ENCODE results near the gene SS18L1. TPM values are rescaled to one million over a fixed set of nuclear protein-coding genes. Genes with fewer than 3 reads are reported as not detected.

Gene SS18L1
- total and polyA plus RNA-seq, 2 donors (not counting 1 experiment from before 2014, with no cell fraction given): 4.7 to 7.4 TPM

GRCh38 chr20:62118113-62119043 is 25.2 kb upstream of the SS18L1 start:
- no peak overlapping the region for H2AFZ ChIP-seq (ENCODE audit: low read length)
- peaks cover 5% of the 10 kb centered on the region for H3K79me2 ChIP-seq (ENCODE audit: control insufficient read depth, insufficient read depth, low read length)
- peak; percentile 47 for TF ChIP-seq EZH2 (IDR thresholded peaks at IDR 0.05; ENCODE audit: low read length, missing control alignments)
- no peak for TF ChIP-seq CTCF (conservative IDR thresholded peaks at IDR 0.05 in 1 of 2, IDR thresholded peaks at IDR 0.05 in 1 of 2; ENCODE audit: low read depth in 1 of 2, low read length in 2 of 2)
- no peak overlapping the region for H3K4me2 ChIP-seq (ENCODE audit: extremely low read depth, insufficient read depth, low read length)
- H3K27ac ChIP-seq (ENCODE audit: insufficient read depth, low read length): no peak overlapping the region
- no peaks in the 10 kb centered on the region for H3K9me3 ChIP-seq (ENCODE audit: control insufficient read depth, insufficient read depth, low read depth, low read length)
- H3K4me1 ChIP-seq (ENCODE audit: control insufficient read depth, extremely low read depth, insufficient read depth, low read length): no peaks in the 10 kb centered on the region
- peaks cover 19% of the 10 kb centered on the region for H3K27me3 ChIP-seq (ENCODE audit: control insufficient read depth, insufficient read depth, low read length)
- no peaks in the 10 kb centered on the region for H3K36me3 ChIP-seq (ENCODE audit: control insufficient read depth, insufficient read depth, low read length)
- no peaks in the 10 kb centered on the region for H4K20me1 ChIP-seq (ENCODE audit: control insufficient read depth, extremely low read depth, insufficient read depth, low read length)
- H3K4me3 ChIP-seq (replicated peaks in 1 of 4; ENCODE audit: control extremely low read depth in 1 of 4, insufficient read depth in 1 of 4, low read depth in 3 of 4, low read length in 4 of 4): no peak overlapping the region
- DNase-seq (ENCODE audit: low read depth in 2 of 2): no peak
- H3K9ac ChIP-seq (ENCODE audit: insufficient read depth, low read length): no peak overlapping the region

- H3K4me3 ChIP-seq (replicated peaks in 1 of 4; ENCODE audit: control extremely low read depth in 1 of 4, insufficient read depth in 1 of 4, low read depth in 3 of 4, low read length in 4 of 4): no peak overlapping the region
- no peaks in the 10 kb centered on the region for H4K20me1 ChIP-seq (ENCODE audit: control insufficient read depth, extremely low read depth, insufficient read depth, low read length)
- no peak for DNase-seq (ENCODE audit: low read depth in 2 of 2)
- peaks cover 19% of the 10 kb centered on the region for H3K27me3 ChIP-seq (ENCODE audit: control insufficient read depth, insufficient read depth, low read length)
- no peaks in the 10 kb centered on the region for H3K9me3 ChIP-seq (ENCODE audit: control insufficient read depth, insufficient read depth, low read depth, low read length)
- no peak overlapping the region for H3K4me2 ChIP-seq (ENCODE audit: extremely low read depth, insufficient read depth, low read length)
- no peaks in the 10 kb centered on the region for H3K4me1 ChIP-seq (ENCODE audit: control insufficient read depth, extremely low read depth, insufficient read depth, low read length)
- TF ChIP-seq EZH2 (IDR thresholded peaks at IDR 0.05; ENCODE audit: low read length, missing control alignments) (no peak), CTCF (conservative IDR thresholded peaks at IDR 0.05 in 1 of 2, IDR thresholded peaks at IDR 0.05 in 1 of 2; ENCODE audit: low read depth in 1 of 2, low read length in 2 of 2) (no peak)
- no peaks in the 10 kb centered on the region for H3K36me3 ChIP-seq (ENCODE audit: control insufficient read depth, insufficient read depth, low read length)
- no peak overlapping the region for H3K27ac ChIP-seq (ENCODE audit: insufficient read depth, low read length)
- no peak overlapping the region for H3K9ac ChIP-seq (ENCODE audit: insufficient read depth, low read length)
- no peak overlapping the region for H2AFZ ChIP-seq (ENCODE audit: low read length)
- peaks cover 13% of the 10 kb centered on the region for H3K79me2 ChIP-seq (ENCODE audit: control insufficient read depth, insufficient read depth, low read length)
Measured at GRCh38 chr20:62119115-62119514, 24.5 kb upstream of the SS18L1 start.

GRCh38 chr20:62119591-62120364 is 23.8 kb upstream of the SS18L1 start:
- Histone ChIP-seq H3K9me3 (ENCODE audit: control insufficient read depth, insufficient read depth, low read depth, low read length) (no peaks in the 10 kb centered on the region), H3K27me3 (ENCODE audit: control insufficient read depth, insufficient read depth, low read length) (peaks cover 19% of the 10 kb centered on the region), H4K20me1 (ENCODE audit: control insufficient read depth, extremely low read depth, insufficient read depth, low read length) (no peaks in the 10 kb centered on the region), H3K4me2 (ENCODE audit: extremely low read depth, insufficient read depth, low read length) (no peak overlapping the region), H3K4me3 (replicated peaks in 1 of 4; ENCODE audit: control extremely low read depth in 1 of 4, insufficient read depth in 1 of 4, low read depth in 3 of 4, low read length in 4 of 4) (no peak overlapping the region), H3K79me2 (ENCODE audit: control insufficient read depth, insufficient read depth, low read length) (peaks cover 19% of the 10 kb centered on the region), H3K36me3 (ENCODE audit: control insufficient read depth, insufficient read depth, low read length) (peaks cover 2% of the 10 kb centered on the region), H3K9ac (ENCODE audit: insufficient read depth, low read length) (no peak overlapping the region), H3K4me1 (ENCODE audit: control insufficient read depth, extremely low read depth, insufficient read depth, low read length) (no peaks in the 10 kb centered on the region), H2AFZ (ENCODE audit: low read length) (no peak overlapping the region), H3K27ac (ENCODE audit: insufficient read depth, low read length) (no peak overlapping the region)
- TF ChIP-seq EZH2 (IDR thresholded peaks at IDR 0.05; ENCODE audit: low read length, missing control alignments) (no peak), CTCF (conservative IDR thresholded peaks at IDR 0.05 in 1 of 2, IDR thresholded peaks at IDR 0.05 in 1 of 2; ENCODE audit: low read depth in 1 of 2, low read length in 2 of 2) (no peak)
- no peak for DNase-seq (ENCODE audit: low read depth in 2 of 2)

All from fibroblast of lung (primary cell).